ENCODE measurements around the gene TMEM186. TPM values are rescaled to one million over a fixed set of nuclear protein-coding genes. Genes with fewer than 3 reads are reported as not detected.
A peak's percentile ranks its signal among the peaks of the same experiment; 100 is the strongest.
"Not testable (repeated sequence)": the region's sequence is repeated elsewhere in the genome, so short reads cannot be mapped to it uniquely, and the experiment has no call there.

The TMEM186 gene, protein sequence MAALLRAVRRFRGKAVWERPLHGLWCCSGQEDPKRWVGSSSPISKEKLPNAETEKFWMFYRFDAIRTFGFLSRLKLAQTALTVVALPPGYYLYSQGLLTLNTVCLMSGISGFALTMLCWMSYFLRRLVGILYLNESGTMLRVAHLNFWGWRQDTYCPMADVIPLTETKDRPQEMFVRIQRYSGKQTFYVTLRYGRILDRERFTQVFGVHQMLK
- 10 to 100 TPM; 11.8 to 12.1 TPM for total RNA-seq

DNA sequence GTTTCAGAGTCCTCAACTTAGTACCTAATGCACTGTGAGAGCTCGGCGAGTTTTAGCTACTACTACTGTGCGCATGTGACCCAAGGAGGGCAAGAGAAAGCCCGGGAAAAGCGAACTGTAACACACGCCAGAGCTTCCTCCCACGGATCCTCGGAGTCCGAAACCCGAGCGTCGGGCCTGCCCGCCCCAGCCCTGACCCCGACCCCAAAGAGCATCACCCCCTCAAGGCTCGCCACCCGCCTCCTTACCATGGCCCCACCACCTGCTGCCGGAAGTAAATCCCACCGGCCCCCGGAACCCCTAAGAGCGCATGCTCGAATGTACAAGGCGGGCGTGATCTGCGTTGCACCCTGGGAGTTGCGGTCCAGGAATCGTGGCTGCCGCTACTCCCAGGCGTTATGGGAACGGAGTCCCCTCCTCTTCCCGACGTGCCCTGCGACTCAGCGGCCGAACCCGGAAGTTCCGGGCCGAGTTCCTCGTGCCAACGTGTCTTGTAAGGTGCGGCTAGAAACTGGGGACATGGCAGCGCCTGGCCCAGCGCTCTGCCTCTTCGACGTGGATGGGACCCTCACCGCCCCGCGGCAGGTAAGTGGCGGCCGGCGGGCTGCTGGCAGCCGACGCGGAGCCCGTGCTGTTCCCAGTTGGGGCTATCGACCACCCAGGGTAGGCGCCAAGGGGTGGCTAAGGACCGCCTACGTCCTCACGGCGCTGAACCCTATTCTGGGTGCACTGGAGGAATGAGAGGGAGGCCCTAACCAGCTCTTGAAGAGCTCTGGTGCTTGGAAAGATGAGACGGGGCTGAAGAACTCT is at the start of gene TMEM186, which contains the start of gene PMM2:
TSS of gene TMEM186 (minus strand) at position 276 of the 810 bp plus-strand sequence. CDS start at position 251, 25 bp downstream.
TSS of gene PMM2 (plus strand) at position 476 of the 810 bp plus-strand sequence. CDS start at position 520, 44 bp downstream.
- peaks cover 12% of the 10 kb centered on the region for H3K36me3 Mint-ChIP-seq
- peak; percentile 97 for DNase-seq (ENCODE audit: low spot score)
- no peaks in the 10 kb centered on the region for H3K9me3 Mint-ChIP-seq
- H3K4me3 Mint-ChIP-seq, result peak within 1 kb of the TSS; percentile 90
- H3K27ac Mint-ChIP-seq, result peak within 1 kb of the TSS; percentile 93 to 94
- H3K4me1 Mint-ChIP-seq (ENCODE audit: low read depth in 2 of 2), result peaks cover 28 to 30% of the 10 kb centered on the region in 2 donors
- no peaks in the 10 kb centered on the region for H3K27me3 Mint-ChIP-seq
- peak; percentile 97 to 99 for ATAC-seq

DNA sequence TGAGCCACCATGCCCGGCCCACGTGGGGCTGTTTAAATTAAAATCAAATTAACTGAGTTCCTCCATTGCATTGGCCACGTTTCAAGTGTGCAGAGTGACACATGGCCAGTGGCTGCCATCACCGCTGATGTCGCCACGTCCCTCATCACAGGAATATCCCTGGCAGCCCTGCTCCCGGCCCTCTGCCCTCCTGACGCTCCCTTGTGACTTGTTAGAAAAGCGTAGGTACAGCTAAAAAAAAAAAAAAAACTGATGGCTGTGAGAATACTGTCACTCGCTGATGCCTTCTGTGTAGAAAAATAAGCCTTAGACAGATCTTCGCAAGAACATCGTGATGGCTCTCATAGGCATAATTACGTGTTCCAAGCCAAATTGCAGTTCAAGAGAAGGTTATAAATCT is 49.7 kb upstream of the TMEM186 start:
- H3K36me3 Mint-ChIP-seq, result peaks cover 4% of the 10 kb centered on the region
- no peak overlapping the region for H3K27ac Mint-ChIP-seq

DNA sequence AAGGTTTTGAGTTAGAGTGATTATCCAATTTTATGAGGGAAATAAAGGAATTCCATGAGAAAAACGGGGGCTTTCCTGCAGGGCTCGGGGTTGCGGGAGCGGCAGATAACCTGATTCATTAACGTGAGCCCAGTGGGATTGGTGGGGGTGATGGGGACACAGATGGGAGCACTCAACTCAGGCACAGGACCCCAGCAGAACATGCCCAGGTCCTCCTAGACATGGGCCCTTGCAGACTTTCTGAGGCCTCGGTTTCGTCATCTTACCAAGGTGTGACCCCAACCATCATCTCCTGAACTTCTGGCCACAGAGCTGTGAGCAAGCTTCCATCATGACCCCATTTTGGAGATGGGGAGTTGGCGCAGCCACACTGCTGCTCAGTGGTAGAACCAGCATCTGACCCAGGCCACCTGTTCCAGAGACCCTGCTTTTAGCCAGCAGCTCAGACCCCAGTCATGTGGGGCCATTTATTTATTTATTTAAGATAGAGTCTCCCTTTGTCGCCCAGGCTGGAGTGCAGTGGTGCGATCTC is 49.0 kb upstream of the TMEM186 start:
- Mint-ChIP-seq H3K9me3 (no peaks in the 10 kb centered on the region), H3K27me3 (no peaks in the 10 kb centered on the region), H3K27ac (no peak overlapping the region), H3K4me3 (no peak overlapping the region), H3K36me3 (peaks cover 4% of the 10 kb centered on the region), H3K4me1 (ENCODE audit: low read depth in 2 of 2) (peaks cover 31 to 45% of the 10 kb centered on the region in 2 donors)
- DNase-seq (ENCODE audit: low spot score) (no peak), ATAC-seq (no peak)

More for the DNA sequence above, 49.7 kb upstream of the TMEM186 start:
- H3K4me1 Mint-ChIP-seq (ENCODE audit: low read depth in 2 of 2), result peaks cover 26 to 44% of the 10 kb centered on the region in 2 donors
- no peaks in the 10 kb centered on the region for H3K27me3 Mint-ChIP-seq
- no peaks in the 10 kb centered on the region for H3K9me3 Mint-ChIP-seq
- H3K4me3 Mint-ChIP-seq, result no peak overlapping the region
- DNase-seq (ENCODE audit: low spot score), result no peak
- ATAC-seq, result no peak

DNA sequence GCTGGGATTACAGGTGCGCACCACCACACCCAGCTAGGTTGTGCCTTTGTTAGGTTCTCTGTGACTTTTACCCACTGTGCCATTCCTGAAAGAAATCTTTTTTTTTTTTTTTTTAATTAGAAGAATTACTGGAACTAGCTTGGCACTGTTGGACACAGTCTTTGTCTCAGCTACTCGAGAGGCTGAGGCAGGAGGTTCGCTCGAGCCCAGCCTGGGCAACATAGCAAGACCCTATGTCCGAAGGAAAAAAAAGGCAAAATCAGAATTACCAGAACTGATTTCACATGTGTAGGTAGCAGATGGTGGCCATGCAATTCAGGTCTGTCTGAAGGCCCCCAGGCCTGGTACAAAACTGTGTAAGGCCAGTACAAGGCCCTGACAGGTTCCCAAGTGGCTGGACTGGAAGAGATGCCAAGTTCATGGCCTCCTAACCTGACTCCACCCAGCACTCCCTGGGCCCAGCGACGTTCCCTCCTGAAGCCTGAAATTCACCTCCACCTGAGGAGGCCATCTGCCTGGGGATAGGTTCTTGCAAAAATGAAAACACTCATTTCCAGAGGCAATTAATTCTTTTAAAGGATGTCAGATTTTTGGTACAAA is 48.4 kb upstream of the TMEM186 start:
- H3K4me1 Mint-ChIP-seq (ENCODE audit: low read depth in 2 of 2), result peaks cover 29 to 42% of the 10 kb centered on the region in 2 donors
- DNase-seq (ENCODE audit: low spot score), result no peak
- no peaks in the 10 kb centered on the region for H3K27me3 Mint-ChIP-seq
- no peak overlapping the region for H3K27ac Mint-ChIP-seq
- peaks cover 4% of the 10 kb centered on the region for H3K36me3 Mint-ChIP-seq
- ATAC-seq, result no peak
- H3K4me3 Mint-ChIP-seq, result no peak overlapping the region
- H3K9me3 Mint-ChIP-seq, result no peaks in the 10 kb centered on the region

DNA sequence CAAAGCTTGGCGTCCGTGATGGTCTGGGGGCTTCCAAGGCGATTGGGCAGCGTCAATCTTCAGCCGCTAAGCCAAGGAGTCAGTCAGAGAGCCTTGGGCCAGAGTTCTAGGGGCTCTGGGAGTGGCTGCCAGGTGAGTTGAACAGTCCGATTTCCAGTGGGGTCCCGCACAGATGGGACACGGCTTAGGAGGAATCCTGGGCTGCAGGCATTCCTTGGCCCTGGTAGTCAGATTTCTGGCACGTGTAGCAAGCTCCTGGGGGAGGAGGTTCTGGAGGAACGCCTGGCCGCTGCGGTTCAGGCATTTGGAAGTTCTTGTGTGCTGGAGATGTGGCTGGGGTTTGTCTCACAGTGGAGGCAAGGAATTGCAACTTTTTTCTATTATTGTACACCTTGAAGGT is 45.9 kb upstream of the TMEM186 start:
- not testable (repeated sequence) for H3K36me3 Mint-ChIP-seq; H3K9me3 Mint-ChIP-seq; DNase-seq (ENCODE audit: low spot score); H3K4me3 Mint-ChIP-seq; H3K27me3 Mint-ChIP-seq; ATAC-seq; H3K27ac Mint-ChIP-seq
- H3K4me1 Mint-ChIP-seq (ENCODE audit: low read depth in 2 of 2), result peaks cover 24 to 28% of the 10 kb centered on the region in 2 donors

DNA sequence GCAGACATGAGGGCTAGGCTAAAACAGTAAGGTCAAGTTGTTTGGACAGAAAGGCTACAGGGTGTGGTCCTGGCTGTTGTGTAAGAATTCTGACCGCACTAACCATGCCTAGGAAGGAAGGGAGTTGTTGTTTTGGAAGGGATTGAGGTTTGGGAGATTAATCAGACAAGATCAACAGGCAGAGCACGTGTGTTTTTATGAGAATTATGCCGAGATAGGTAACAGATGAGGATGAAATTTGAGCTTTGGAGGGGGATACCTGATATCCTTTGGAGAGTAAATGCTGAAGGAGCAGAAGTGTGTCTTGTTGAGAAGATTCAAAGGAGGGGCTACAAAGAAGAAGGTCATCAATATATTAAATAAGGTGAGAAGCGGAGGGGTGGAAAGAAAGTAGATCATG is 44.6 kb upstream of the TMEM186 start:
- ATAC-seq; H3K36me3 Mint-ChIP-seq; H3K27me3 Mint-ChIP-seq; H3K4me3 Mint-ChIP-seq; H3K9me3 Mint-ChIP-seq; DNase-seq (ENCODE audit: low spot score): not testable (repeated sequence)
- Mint-ChIP-seq H3K4me1 (ENCODE audit: low read depth in 2 of 2) (peaks cover 24 to 28% of the 10 kb centered on the region in 2 donors), H3K27ac (peak overlapping the region in 1 of 2 donors; percentile 2)

DNA sequence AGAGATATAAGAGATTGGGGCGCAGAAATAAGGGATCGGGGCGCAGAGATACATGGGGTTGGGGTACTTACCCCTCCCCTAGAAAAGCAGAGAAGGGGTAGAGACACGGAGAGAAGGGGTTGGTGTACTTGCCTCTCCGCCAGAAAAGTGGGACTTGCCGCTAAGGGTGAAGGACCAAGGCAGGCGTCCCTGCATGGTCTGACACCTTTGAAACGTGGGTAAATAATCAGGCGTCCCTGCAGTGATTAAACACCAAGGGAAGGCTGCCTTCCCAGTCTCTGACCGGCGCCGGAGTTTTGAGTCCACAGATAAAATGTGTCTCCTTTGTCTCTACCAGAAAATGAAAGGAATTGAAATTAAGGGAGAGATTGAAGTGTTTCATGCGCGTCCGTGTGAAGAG is 40.2 kb upstream of the TMEM186 start:
- not testable (repeated sequence) for H3K36me3 Mint-ChIP-seq; H3K4me3 Mint-ChIP-seq; H3K27me3 Mint-ChIP-seq; DNase-seq (ENCODE audit: low spot score); H3K9me3 Mint-ChIP-seq; H3K27ac Mint-ChIP-seq; ATAC-seq
- peaks cover 21 to 25% of the 10 kb centered on the region in 2 donors for H3K4me1 Mint-ChIP-seq (ENCODE audit: low read depth in 2 of 2)

DNA sequence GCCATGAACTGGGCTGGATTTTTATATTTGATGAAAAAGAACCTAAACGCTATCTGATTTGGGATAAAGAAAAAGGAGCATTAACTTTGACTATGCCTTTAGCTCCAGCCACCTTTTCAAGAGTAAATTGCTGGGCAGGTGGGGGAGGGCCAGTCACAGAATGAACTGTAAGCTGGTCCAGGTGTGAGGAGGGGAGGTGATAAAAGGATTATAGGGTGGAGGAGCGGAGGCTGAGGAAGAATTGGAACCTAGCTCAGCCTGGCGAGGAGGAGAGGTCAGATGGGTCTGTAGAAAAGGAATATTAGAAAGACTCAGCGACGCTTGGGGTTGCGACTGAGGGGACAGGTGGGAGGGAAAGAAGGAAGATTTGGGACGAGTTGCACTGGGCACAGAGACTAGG is 39.4 kb upstream of the TMEM186 start:
- not testable (repeated sequence) for ATAC-seq; H3K4me3 Mint-ChIP-seq; DNase-seq (ENCODE audit: low spot score); H3K27me3 Mint-ChIP-seq; H3K27ac Mint-ChIP-seq; H3K36me3 Mint-ChIP-seq; H3K9me3 Mint-ChIP-seq
- H3K4me1 Mint-ChIP-seq (ENCODE audit: low read depth in 2 of 2), result peaks cover 16 to 24% of the 10 kb centered on the region in 2 donors

DNA sequence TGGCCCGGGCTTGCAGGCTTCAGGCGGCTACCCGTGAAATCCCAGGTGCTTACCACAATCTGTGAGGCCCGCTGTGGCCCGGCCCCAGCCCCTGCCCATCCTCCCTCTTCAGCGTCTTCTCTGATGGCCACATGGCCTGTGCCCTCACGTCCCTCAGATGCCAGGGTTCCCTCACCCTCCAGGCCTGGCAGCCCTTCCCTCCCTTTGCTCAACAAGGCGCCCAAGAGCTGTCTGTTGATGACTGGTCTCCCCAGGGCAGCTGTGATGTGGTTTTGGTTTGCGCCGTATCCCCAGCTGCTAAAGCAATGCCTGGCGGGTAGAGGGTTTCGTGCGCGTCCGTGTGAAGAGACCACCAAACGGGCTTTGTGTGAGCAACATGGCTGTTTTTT is 35.3 kb upstream of the TMEM186 start:
- no peaks in the 10 kb centered on the region for H3K9me3 Mint-ChIP-seq
- peaks cover 16 to 24% of the 10 kb centered on the region in 2 donors for H3K4me1 Mint-ChIP-seq (ENCODE audit: low read depth in 2 of 2)
- DNase-seq (ENCODE audit: low spot score) (no peak), ATAC-seq (peak in 1 of 2 donors; percentile 69)
- H3K27me3 Mint-ChIP-seq, result no peaks in the 10 kb centered on the region
- peak overlapping the region; percentile 13 for H3K4me3 Mint-ChIP-seq
- peak overlapping the region in 1 of 2 donors; percentile 40 for H3K27ac Mint-ChIP-seq
- peaks cover 11% of the 10 kb centered on the region for H3K36me3 Mint-ChIP-seq

DNA sequence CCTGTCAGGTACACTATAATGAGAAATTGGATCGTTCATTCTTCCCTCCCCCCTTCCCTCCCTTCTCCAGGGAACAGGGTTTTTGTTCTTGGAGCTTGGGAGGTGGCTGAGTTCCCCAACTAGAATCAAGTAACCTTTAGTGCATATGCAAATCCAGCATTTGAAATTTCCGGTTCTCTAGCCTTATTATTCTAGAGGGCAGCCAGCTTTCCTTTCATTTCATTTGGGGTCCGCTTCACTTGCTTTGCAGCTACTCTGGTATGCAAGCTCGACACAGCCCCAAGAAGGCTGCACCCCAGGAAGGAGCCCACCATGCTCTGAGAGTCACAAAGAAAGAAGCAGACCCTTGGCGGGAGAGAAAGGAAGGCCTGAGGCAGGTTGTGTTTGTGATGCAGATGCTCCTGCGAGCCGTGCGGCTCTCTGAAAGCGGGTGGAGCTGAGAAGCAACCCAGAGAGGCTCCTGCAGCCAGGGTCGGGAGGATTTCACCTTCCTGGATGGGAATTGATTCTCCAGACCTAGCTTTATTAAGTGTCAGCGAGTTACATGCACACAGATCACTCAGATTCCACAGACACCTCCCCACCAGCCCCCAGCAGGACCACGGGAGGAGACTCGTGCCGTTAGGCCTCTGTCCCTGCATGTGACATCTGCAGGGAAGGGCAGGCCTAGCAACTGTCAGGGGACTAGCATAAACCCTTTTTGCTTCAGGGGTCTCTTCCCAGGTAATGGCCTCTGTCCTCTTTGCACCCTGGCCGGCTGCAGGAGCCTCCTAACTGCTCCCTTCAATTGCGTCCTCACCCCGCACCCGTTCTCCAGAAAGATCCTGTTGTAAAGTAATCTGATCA is 34.7 kb upstream of the TMEM186 start:
- ATAC-seq (peak in 1 of 2 donors; percentile 9), DNase-seq (ENCODE audit: low spot score) (no peak)
- Mint-ChIP-seq H3K9me3 (no peaks in the 10 kb centered on the region), H3K27ac (peak overlapping the region in 1 of 2 donors; percentile 40), H3K4me3 (peak overlapping the region; percentile 13), H3K27me3 (no peaks in the 10 kb centered on the region), H3K4me1 (ENCODE audit: low read depth in 2 of 2) (peaks cover 16 to 24% of the 10 kb centered on the region in 2 donors), H3K36me3 (peaks cover 11% of the 10 kb centered on the region)

DNA sequence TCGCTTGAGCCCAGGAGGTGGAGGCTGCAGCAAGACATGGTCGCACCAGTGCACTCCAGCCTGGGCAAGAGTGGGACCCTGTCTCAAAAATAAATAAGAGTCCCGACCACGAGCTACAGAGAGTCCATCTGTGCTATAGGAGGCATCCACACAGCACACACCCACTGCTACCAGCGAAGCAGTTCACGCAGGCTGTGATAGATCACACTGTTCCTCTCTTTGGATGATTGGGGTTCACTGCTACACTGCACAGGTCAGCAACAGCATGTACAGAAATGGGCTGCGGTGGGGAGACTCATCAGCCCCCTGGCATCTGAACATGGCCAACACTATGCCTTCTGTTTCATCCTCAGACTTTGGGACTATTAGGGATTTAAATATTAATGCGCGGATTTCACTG is 34.0 kb upstream of the TMEM186 start:
- DNase-seq (ENCODE audit: low spot score), result no peak

DNA sequence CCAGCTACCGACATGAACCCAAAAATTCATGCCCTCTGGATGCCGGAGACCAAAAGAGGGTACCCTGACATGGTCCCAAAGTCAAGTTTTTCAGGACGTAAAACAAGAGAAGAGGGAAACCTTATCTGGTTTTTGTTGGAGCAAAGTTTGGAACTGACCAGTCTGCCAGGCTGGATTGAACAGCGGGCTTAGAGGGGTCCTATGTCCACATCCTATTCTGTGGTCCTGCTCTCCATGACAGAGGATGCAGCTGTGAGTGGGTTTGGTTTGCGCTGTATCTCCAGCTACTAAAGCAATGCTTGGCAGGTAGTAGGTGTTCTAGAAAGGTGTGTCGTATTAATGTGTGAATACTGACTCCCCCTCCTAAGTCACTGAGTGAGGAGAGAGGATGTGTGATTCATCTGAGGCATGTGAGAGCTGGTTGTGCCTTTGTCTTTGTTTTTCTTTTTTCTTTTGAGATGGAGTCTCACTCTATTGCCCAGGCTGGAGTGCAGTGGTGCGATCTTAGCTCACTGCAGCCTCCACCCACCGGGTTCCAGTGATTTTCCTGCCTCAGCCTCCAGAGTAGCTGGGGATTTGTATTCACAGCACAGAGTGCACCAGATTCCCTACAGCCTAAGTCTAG is 31.2 kb upstream of the TMEM186 start:
- Mint-ChIP-seq H3K36me3 (peaks cover 11% of the 10 kb centered on the region), H3K27ac (no peak overlapping the region), H3K27me3 (no peaks in the 10 kb centered on the region)

More for the DNA sequence above, 34.0 kb upstream of the TMEM186 start:
- H3K4me3 Mint-ChIP-seq, result no peak overlapping the region
- peaks cover 16 to 24% of the 10 kb centered on the region in 2 donors for H3K4me1 Mint-ChIP-seq (ENCODE audit: low read depth in 2 of 2)
- H3K36me3 Mint-ChIP-seq, result peaks cover 11% of the 10 kb centered on the region
- no peaks in the 10 kb centered on the region for H3K27me3 Mint-ChIP-seq
- no peak for ATAC-seq
- H3K9me3 Mint-ChIP-seq, result no peaks in the 10 kb centered on the region
- H3K27ac Mint-ChIP-seq, result no peak overlapping the region

More for the DNA sequence above, 31.2 kb upstream of the TMEM186 start:
- Mint-ChIP-seq H3K9me3 (no peaks in the 10 kb centered on the region), H3K4me3 (no peak overlapping the region), H3K4me1 (ENCODE audit: low read depth in 2 of 2) (peaks cover 11 to 19% of the 10 kb centered on the region in 2 donors)
- ATAC-seq (no peak), DNase-seq (ENCODE audit: low spot score) (no peak)
